ENCODE measurements around the gene LRRTM1. TPM values are rescaled to one million over a fixed set of nuclear protein-coding genes. Genes with fewer than 3 reads are reported as not detected.

The LRRTM1 gene
- polyA plus RNA-seq, 2 of the 4 experiments (the other 2 are of a cell fraction): not detected

GRCh38 chr2:80340022-80340421, 35.5 kb upstream of the LRRTM1 start:
- DNase-seq (ENCODE audit: low read depth in 1 of 2, low spot score in 1 of 2) (no peak), ATAC-seq (no peak), FAIRE-seq (no peak)
- POLR2A ChIA-PET: no interaction called here
- CTCF ChIA-PET: no interaction called here
- no peak overlapping the region for H3K4me3 ChIP-seq
- TF ChIP-seq HOXB13 (CRISPR knock-in tag; IDR thresholded peaks at IDR 0.05; ENCODE audit: low read depth) (no peak), BHLHE40 (IDR thresholded peaks at IDR 0.05; ENCODE audit: low read depth, low read length) (no peak), USF2 (IDR thresholded peaks at IDR 0.05) (no peak), TFCP2L1 (CRISPR knock-in tag; IDR thresholded peaks at IDR 0.05) (no peak), GATA3 (IDR thresholded peaks at IDR 0.05; ENCODE audit: borderline replicate concordance) (no peak), NPAS2 (CRISPR knock-in tag; IDR thresholded peaks at IDR 0.05; ENCODE audit: borderline replicate concordance) (no peak), SMC3 (IDR thresholded peaks at IDR 0.05) (no peak)
- H3K9me3 ChIP-seq: no peaks in the 10 kb centered on the region; the same call in 2 of the 3 replicates
- WGBS (ENCODE audit: missing lambda C conversion rate): 6% methylated on average over 3 of the region's 3 CpGs
- no peak overlapping the region for H3K27ac ChIP-seq
- no peaks in the 10 kb centered on the region for H3K4me1 ChIP-seq
- no peak overlapping the region for H3K4me2 ChIP-seq

GRCh38 chr2:80338794-80339193, 34.2 kb upstream of the LRRTM1 start:
- ATAC-seq (no peak), DNase-seq (ENCODE audit: low read depth in 1 of 2, low spot score in 1 of 2) (no peak), FAIRE-seq (no peak)
- Histone ChIP-seq H3K9me3 (no peaks in the 10 kb centered on the region; the same call in 2 of the 3 replicates), H3K4me1 (no peaks in the 10 kb centered on the region), H3K27ac (no peak overlapping the region), H3K4me2 (no peak overlapping the region), H3K4me3 (no peak overlapping the region)
- ChIA-PET POLR2A (no interaction called here), CTCF (no interaction called here)
- 4% methylated on average over 2 of the region's 2 CpGs for WGBS (ENCODE audit: missing lambda C conversion rate)
- TF ChIP-seq NR3C1 (IDR thresholded peaks at IDR 0.05) (no peak), KDM1A (IDR thresholded peaks at IDR 0.05; ENCODE audit: low read depth) (no peak), EHMT2 (IDR thresholded peaks at IDR 0.05; ENCODE audit: low read depth) (no peak), CBX8 (IDR thresholded peaks at IDR 0.05) (no peak), ESRRA (IDR thresholded peaks at IDR 0.05; ENCODE audit: borderline replicate concordance, low read length) (no peak), CHD2 (IDR thresholded peaks at IDR 0.05; ENCODE audit: low read length, partially characterized antibody) (no peak), CTCF (IDR thresholded peaks at IDR 0.05) (no peak), ZNF302 (CRISPR knock-in tag; IDR thresholded peaks at IDR 0.05) (no peak), GATA3 (IDR thresholded peaks at IDR 0.05; ENCODE audit: borderline replicate concordance) (no peak), SREBF2 (IDR thresholded peaks at IDR 0.05) (no peak), CBX2 (IDR thresholded peaks at IDR 0.05; ENCODE audit: borderline replicate concordance, low read depth) (no peak), HES2 (IDR thresholded peaks at IDR 0.05) (no peak), CHD4 (IDR thresholded peaks at IDR 0.05; ENCODE audit: borderline replicate concordance) (no peak), RFX5 (IDR thresholded peaks at IDR 0.05) (no peak), MAX (IDR thresholded peaks at IDR 0.05) (no peak), CEBPB (IDR thresholded peaks at IDR 0.05) (no peak)

- POLR2A ChIA-PET: no interaction called here
- WGBS (ENCODE audit: missing lambda C conversion rate): 19% methylated on average over 1 of the region's 1 CpG
These were observed 30.9 kb upstream of the LRRTM1 start for GRCh38 chr2:80335411-80335810.

More at GRCh38 chr2:80335411-80335810, 30.9 kb upstream of the LRRTM1 start:
- no peaks in the 10 kb centered on the region for H3K4me1 ChIP-seq
- no peak overlapping the region for H3K4me3 ChIP-seq
- no peak overlapping the region for H3K4me2 ChIP-seq
- ATAC-seq (no peak), DNase-seq (ENCODE audit: low read depth in 1 of 2, low spot score in 1 of 2) (no peak), FAIRE-seq (no peak)
- no peak overlapping the region for H3K27ac ChIP-seq
- no peak for TF ChIP-seq HOXB5 (CRISPR knock-in tag; IDR thresholded peaks at IDR 0.05)
- no peak for TF ChIP-seq ATOH8 (CRISPR knock-in tag; IDR thresholded peaks at IDR 0.05; ENCODE audit: low read depth)
- no peak for TF ChIP-seq GATA3 (IDR thresholded peaks at IDR 0.05; ENCODE audit: borderline replicate concordance)
- no peak for TF ChIP-seq HES2 (IDR thresholded peaks at IDR 0.05)
- TF ChIP-seq CBX8 (IDR thresholded peaks at IDR 0.05): no peak
- no peak for TF ChIP-seq RFX5 (IDR thresholded peaks at IDR 0.05)
- no peak for TF ChIP-seq EHMT2 (IDR thresholded peaks at IDR 0.05; ENCODE audit: low read depth)
- no peak for TF ChIP-seq RNF2 (IDR thresholded peaks at IDR 0.05; ENCODE audit: borderline replicate concordance, low read depth)
- TF ChIP-seq CEBPB (IDR thresholded peaks at IDR 0.05): no peak
- TF ChIP-seq E2F6 (IDR thresholded peaks at IDR 0.05; ENCODE audit: borderline replicate concordance, low read depth): no peak
- TF ChIP-seq USF2 (IDR thresholded peaks at IDR 0.05): no peak
- no peak for TF ChIP-seq FOSB (CRISPR knock-in tag; IDR thresholded peaks at IDR 0.05)
- TF ChIP-seq MYC (IDR thresholded peaks at IDR 0.05; ENCODE audit: borderline replicate concordance, low read length): no peak
- TF ChIP-seq KDM1A (IDR thresholded peaks at IDR 0.05; ENCODE audit: low read depth): no peak
- TF ChIP-seq FOXS1 (CRISPR knock-in tag; IDR thresholded peaks at IDR 0.05): no peak
- CTCF ChIA-PET: no interaction called here
- H3K9me3 ChIP-seq: no peaks in the 10 kb centered on the region; the same call in 2 of the 3 replicates
